ENCODE data around the gene ENTREP1. TPM values are rescaled to one million over a fixed set of nuclear protein-coding genes. Genes with fewer than 3 reads are reported as not detected.
"Not testable (repeated sequence)": the region's sequence is repeated elsewhere in the genome, so short reads cannot be mapped to it uniquely, and the experiment has no call there.

ENTREP1 gene
- total RNA-seq, 1 donor, result under 0.01 TPM

DNA sequence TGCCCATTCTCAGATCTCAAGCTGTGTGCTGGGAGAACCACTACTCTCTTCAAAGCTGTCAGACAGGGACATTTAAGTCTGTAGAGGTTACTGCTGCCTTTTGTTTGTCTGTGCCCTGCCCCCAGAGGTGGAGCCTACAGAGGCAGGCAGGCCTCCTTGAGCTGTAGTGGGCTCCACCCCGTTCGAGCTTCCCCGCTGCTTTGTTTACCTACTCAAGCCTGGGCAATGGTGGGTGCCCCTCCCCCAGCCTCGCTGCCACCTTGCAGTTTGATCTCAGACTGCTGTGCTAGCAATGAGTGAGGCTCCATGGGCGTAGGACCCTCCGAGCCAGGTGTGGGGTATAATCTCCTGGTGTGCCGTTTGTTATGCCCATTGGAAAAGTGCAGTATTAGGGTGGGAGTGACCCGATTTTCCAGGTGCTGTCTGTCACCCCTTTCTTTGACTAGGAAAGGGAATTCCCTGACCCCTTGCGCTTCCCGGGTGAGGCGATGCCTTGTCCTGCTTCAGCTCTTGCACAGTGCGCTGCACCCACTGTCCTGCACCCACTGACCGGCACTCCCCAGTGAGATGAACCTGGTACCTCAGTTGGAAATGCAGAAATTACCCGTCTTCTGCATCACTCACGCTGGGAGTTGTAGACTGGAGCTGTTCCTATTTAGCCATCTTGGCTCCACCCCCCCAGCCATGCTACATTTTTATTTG lies 115.4 kb downstream of the ENTREP1 start:
- not testable (repeated sequence) for DNase-seq (ENCODE audit: low read depth in 2 of 3, low spot score in 2 of 3)

Other genes with a start within 250 kb of the ENTREP1 start
- 34.7 TPM for gene TJP2, start 150.9 kb upstream of the ENTREP1 start, total RNA-seq

Measured in hematopoietic multipotent progenitor cell (in vitro differentiated cells).